Prostate gland (tissue), 2 donors: ENCODE data around the gene MKRN2OS.

Experiments
- CTCF ChIP-seq, 4 experiments: fragments of 200-600 bp in 2 of 4; fragments of 450-650 bp in 2 of 4; sonication (generic) in 2 of 4; IDR thresholded peaks; 1 replicate in 3 of 4; 2 replicates in 1 of 4; pipeline ENCODE4 v1.5.1; 2016 to 2019; ENCODE audit warnings: antibody characterized with exemption in 4 of 4, mild to moderate bottlenecking in 2 of 4, moderate library complexity in 2 of 4
- POLR2A ChIP-seq: fragments of 450-650 bp; IDR thresholded peaks from one replicate; pipeline ENCODE4 v1.6.1; 2016; ENCODE audit warnings: antibody characterized with exemption, mild to moderate bottlenecking
- POLR2AphosphoS5 ChIP-seq: sonication (generic); formaldehyde crosslinking; IDR thresholded peaks from one replicate; pipeline ENCODE4 v1.6.1; 2017; ENCODE audit warnings: antibody characterized with exemption

GRCh38 chr3:12509466-12509865, 35.8 kb downstream of the MKRN2OS start:
- TF ChIP-seq CTCF (IDR thresholded peaks at IDR 0.05) (no peak), POLR2A (no peak), POLR2AphosphoS5 (no peak)
